Panc1 (cell line): ENCODE results near the gene ATP13A3.

Source experiments
- CTCF ChIP-seq: fragments of 450-650 bp; IDR thresholded peaks from 2 replicates; pipeline ENCODE4 v1.5.1; 2017; ENCODE audit warnings: mild to moderate bottlenecking
- POLR2AphosphoS5 ChIP-seq: IDR thresholded peaks from 2 replicates; pipeline ENCODE4 v1.6.1; 2012; ENCODE audit warnings: mild to moderate bottlenecking, low read depth, low read length, moderate library complexity
- TCF7L2 ChIP-seq: IDR thresholded peaks from 2 replicates; pipeline ENCODE4 v1.6.1; 2011; ENCODE audit warnings: mild to moderate bottlenecking, low read depth, low read length, inconsistent platforms

GRCh38 chr3:194395212-194395611 lies 91.6 kb downstream of the ATP13A3 start:
- TF ChIP-seq CTCF: no peak
- no peak for TF ChIP-seq POLR2AphosphoS5
- TF ChIP-seq TCF7L2: no peak
